ENCODE measurements around the gene FOXD1. TPM values are rescaled to one million over a fixed set of nuclear protein-coding genes. Genes with fewer than 3 reads are reported as not detected.

FOXD1 gene
- total and polyA plus RNA-seq, 2 of the 8 experiments (the other 6 are each of a cell fraction or from before 2014, with no cell fraction given) = 0.11 to 1.1 TPM

GRCh38 chr5:73436535-73437100 lies 12.0 kb downstream of the FOXD1 start:
- FAIRE-seq = no peak
- Histone ChIP-seq H3K4ac (replicated peaks; ENCODE audit: insufficient read length, low read depth, low read length) (no peak overlapping the region), H2BK5ac (ENCODE audit: low read depth, low read length) (no peak overlapping the region), H3K36me3 (ENCODE audit: control insufficient read depth in 2 of 4, insufficient read depth in 4 of 4, low read length in 3 of 4) (no peaks in the 10 kb centered on the region; a peak in 1 of 8 replicates), H2BK120ac (replicated peaks; ENCODE audit: low read depth, low read length) (no peak overlapping the region), H4K5ac (ENCODE audit: insufficient read length, low read depth, low read length) (no peak overlapping the region), H3K79me1 (ENCODE audit: low read depth, low read length) (no peaks in the 10 kb centered on the region), H3K18ac (ENCODE audit: extremely low read depth, low read length) (peak overlapping the region; percentile 81), H3K27ac (ENCODE audit: low read depth, low read length) (no peak overlapping the region), H3K56ac (replicated peaks; ENCODE audit: insufficient read length, low read depth, low read length) (no peak overlapping the region), H3K9ac (replicated peaks in 1 of 4; ENCODE audit: extremely low read depth in 1 of 4, low read depth in 3 of 4, low read length in 3 of 4) (no peak overlapping the region), H3K79me2 (ENCODE audit: control insufficient read depth in 1 of 2, insufficient read depth in 2 of 2, low read length in 2 of 2) (no peaks in the 10 kb centered on the region), H3K27me3 (replicated peaks in 1 of 4; ENCODE audit: control insufficient read depth in 3 of 4, extremely low read depth in 1 of 4, insufficient read depth in 3 of 4, low read length in 3 of 4) (peaks cover 65 to 91% (median 79%) of the 10 kb centered on the region in 4 experiments), H3K23ac (ENCODE audit: insufficient read length) (no peak overlapping the region), H3K4me3 (ENCODE audit: extremely low read depth in 1 of 4, insufficient read depth in 2 of 4, low read depth in 3 of 4, low read length in 4 of 4) (peak overlapping the region; percentile 19 to 58 (median 40); a peak in 7 of 8 replicates), H2AK5ac (ENCODE audit: low read depth, low read length) (no peak overlapping the region), H4K20me1 (replicated peaks in 1 of 2; ENCODE audit: control insufficient read depth in 1 of 2, insufficient read depth in 2 of 2, low read length in 2 of 2) (peaks cover 3 to 4% of the 10 kb centered on the region in 2 experiments), H3K4me1 (replicated peaks in 1 of 4; ENCODE audit: control insufficient read depth in 3 of 4, insufficient read depth in 4 of 4, low read length in 3 of 4) (peaks cover 0 to 4% (median 4%) of the 10 kb centered on the region in 4 experiments; a peak in 5 of 7 replicates), H3K23me2 (ENCODE audit: low read depth, low read length) (peaks cover 6% of the 10 kb centered on the region; the same call in 1 of the 2 replicates), H3K9me3 (ENCODE audit: insufficient read depth in 2 of 2, low read depth in 1 of 2, low read length in 1 of 2) (peaks cover 0 to 2% of the 10 kb centered on the region in 2 experiments; a peak in 1 of 4 replicates), H2BK12ac (ENCODE audit: low read depth, low read length) (peak overlapping the region; percentile 33; the same call in 1 of the 2 replicates), H4K91ac (replicated peaks; ENCODE audit: insufficient read length, low read length) (peak overlapping the region; percentile 26), H2BK15ac (ENCODE audit: low read length) (no peak overlapping the region), H2AFZ (ENCODE audit: low read length) (no peak overlapping the region; the same call in 1 of the 2 replicates), H4K8ac (ENCODE audit: extremely low read depth, insufficient read depth, low read length) (peak overlapping the region; percentile 85), H3K4me2 (ENCODE audit: insufficient read depth in 1 of 2, low read depth in 2 of 2, low read length in 2 of 2) (peak overlapping the region; percentile 43 to 94), H3K14ac (ENCODE audit: insufficient read length) (no peak overlapping the region), H2BK20ac (ENCODE audit: low read length) (no peak overlapping the region)
- WGBS, 2 experiments (ENCODE audit: extremely low coverage in 1 of 2, insufficient coverage in 1 of 2, insufficient read length in 1 of 2, insufficient replicate concordance in 2 of 2, low coverage in 1 of 2, low lambda C conversion rate in 2 of 2, missing lambda C conversion rate in 1 of 2) = 1% methylated on average over 33 of the region's 66 CpGs; no CpG with 5 or more reads in 1 of the 2 experiments
- ChIA-PET CTCF (ENCODE audit: partially characterized antibody) (interaction anchor here (1.2 to 1.5 kb wide), 6 partner anchors 9 to 34 kb away, joined by 3 to 6 read pairs (median 3); no protein-coding TSS in a partner anchor), POLR2A (ENCODE audit: partially characterized antibody) (interaction anchor here (1.0 to 1.3 kb wide), 3 partner anchors 12 to 51 kb away, joined by 3 read pairs; partner anchors contain the start of gene FOXD1)
- DNase-seq (ENCODE audit: low read depth in 1 of 2, low spot score in 2 of 2) = peak in 1 of 2 experiments; percentile 71
- no peak for TF ChIP-seq SP4 (IDR thresholded peaks at IDR 0.05; ENCODE audit: low read length)
- TF ChIP-seq, protein P1, sequence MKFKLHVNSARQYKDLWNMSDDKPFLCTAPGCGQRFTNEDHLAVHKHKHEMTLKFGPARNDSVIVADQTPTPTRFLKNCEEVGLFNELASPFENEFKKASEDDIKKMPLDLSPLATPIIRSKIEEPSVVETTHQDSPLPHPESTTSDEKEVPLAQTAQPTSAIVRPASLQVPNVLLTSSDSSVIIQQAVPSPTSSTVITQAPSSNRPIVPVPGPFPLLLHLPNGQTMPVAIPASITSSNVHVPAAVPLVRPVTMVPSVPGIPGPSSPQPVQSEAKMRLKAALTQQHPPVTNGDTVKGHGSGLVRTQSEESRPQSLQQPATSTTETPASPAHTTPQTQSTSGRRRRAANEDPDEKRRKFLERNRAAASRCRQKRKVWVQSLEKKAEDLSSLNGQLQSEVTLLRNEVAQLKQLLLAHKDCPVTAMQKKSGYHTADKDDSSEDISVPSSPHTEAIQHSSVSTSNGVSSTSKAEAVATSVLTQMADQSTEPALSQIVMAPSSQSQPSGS (IDR thresholded peaks at IDR 0.05; ENCODE audit: low read length) = no peak
- no peak for TF ChIP-seq PHF8 (conservative IDR thresholded peaks at IDR 0.05; ENCODE audit: low read depth, low read length)
- TF ChIP-seq, protein P2, sequence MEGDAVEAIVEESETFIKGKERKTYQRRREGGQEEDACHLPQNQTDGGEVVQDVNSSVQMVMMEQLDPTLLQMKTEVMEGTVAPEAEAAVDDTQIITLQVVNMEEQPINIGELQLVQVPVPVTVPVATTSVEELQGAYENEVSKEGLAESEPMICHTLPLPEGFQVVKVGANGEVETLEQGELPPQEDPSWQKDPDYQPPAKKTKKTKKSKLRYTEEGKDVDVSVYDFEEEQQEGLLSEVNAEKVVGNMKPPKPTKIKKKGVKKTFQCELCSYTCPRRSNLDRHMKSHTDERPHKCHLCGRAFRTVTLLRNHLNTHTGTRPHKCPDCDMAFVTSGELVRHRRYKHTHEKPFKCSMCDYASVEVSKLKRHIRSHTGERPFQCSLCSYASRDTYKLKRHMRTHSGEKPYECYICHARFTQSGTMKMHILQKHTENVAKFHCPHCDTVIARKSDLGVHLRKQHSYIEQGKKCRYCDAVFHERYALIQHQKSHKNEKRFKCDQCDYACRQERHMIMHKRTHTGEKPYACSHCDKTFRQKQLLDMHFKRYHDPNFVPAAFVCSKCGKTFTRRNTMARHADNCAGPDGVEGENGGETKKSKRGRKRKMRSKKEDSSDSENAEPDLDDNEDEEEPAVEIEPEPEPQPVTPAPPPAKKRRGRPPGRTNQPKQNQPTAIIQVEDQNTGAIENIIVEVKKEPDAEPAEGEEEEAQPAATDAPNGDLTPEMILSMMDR (IDR thresholded peaks at IDR 0.05; ENCODE audit: control extremely low read depth in 1 of 3, insufficient read depth in 1 of 3, low read depth in 1 of 3, low read length in 3 of 3) = no peak
- TF ChIP-seq TAF7 (optimal IDR thresholded peaks at IDR 0.05; ENCODE audit: borderline replicate concordance, low read depth, low read length) = no peak
- TF ChIP-seq KDM1A (IDR thresholded peaks at IDR 0.05; ENCODE audit: borderline replicate concordance, low read length) = no peak
- peak; percentile 86 for TF ChIP-seq EZH2 (IDR thresholded peaks at IDR 0.05; ENCODE audit: low read depth, low read length, severe bottlenecking)
- no peak for TF ChIP-seq SIRT6 (IDR thresholded peaks at IDR 0.05; ENCODE audit: low read length)

All from H1 (cell line).